DOHH2 (cell line): ENCODE data around the gene GXYLT2.

Source experiments
- H3F3A ChIP-seq: fragments of 200-600 bp; sonication (generic), shearing (Covaris generic); 2 replicates; pipeline ENCODE4 v1.6.0; 2016; ENCODE audit warnings: antibody characterized with exemption, mild to moderate bottlenecking; ENCODE audit not compliant: control insufficient read depth, insufficient read depth
- H3K27ac ChIP-seq: fragments of 200-600 bp; sonication (generic); 2 replicates; pipeline ENCODE4 v1.5.1; 2014; ENCODE audit warnings: low read depth, mild to moderate bottlenecking, low read length, moderate library complexity
- H3K27me3 ChIP-seq: fragments of 200-600 bp; sonication (generic); 2 replicates; pipeline ENCODE4 v1.6.1; 2014; ENCODE audit warnings: mild to moderate bottlenecking, low read length, mixed read lengths; ENCODE audit not compliant: control insufficient read depth
- H3K36me3 ChIP-seq: fragments of 200-600 bp; sonication (generic); 2 replicates; pipeline ENCODE4 v1.6.1; 2014; ENCODE audit warnings: mild to moderate bottlenecking, low read length, moderate library complexity, mixed read lengths; ENCODE audit not compliant: control insufficient read depth
- H3K4me1 ChIP-seq: fragments of 200-600 bp; sonication (generic); 2 replicates; pipeline ENCODE4 v1.6.1; 2014; ENCODE audit warnings: mild to moderate bottlenecking, low read length, mixed read lengths; ENCODE audit not compliant: control insufficient read depth
- H3K4me2 ChIP-seq: fragments of 200-600 bp; sonication (generic); 2 replicates; pipeline ENCODE4 v1.6.0; 2014; ENCODE audit warnings: mild to moderate bottlenecking, low read length, moderate library complexity
- H3K4me3 ChIP-seq: fragments of 200-600 bp; sonication (generic); 2 replicates; pipeline ENCODE4 v1.5.1; 2014; ENCODE audit warnings: mild to moderate bottlenecking, low read length, mixed read lengths
- H3K79me2 ChIP-seq: fragments of 200-600 bp; sonication (generic); 2 replicates; pipeline ENCODE4 v1.6.1; 2014; ENCODE audit warnings: mild to moderate bottlenecking, low read length, mixed read lengths; ENCODE audit not compliant: control insufficient read depth
- H3K9me2 ChIP-seq: fragments of 200-600 bp; sonication (generic); replicated peaks from 2 replicates; pipeline ENCODE4 v1.6.1; 2014; ENCODE audit warnings: mild to moderate bottlenecking, low read length, mixed read lengths; ENCODE audit not compliant: control insufficient read depth
- H3K9me3 ChIP-seq: fragments of 200-600 bp; sonication (generic); 2 replicates; pipeline ENCODE4 v1.6.1; 2014; ENCODE audit warnings: antibody characterized with exemption, low read length, mixed read lengths; ENCODE audit not compliant: control insufficient read depth, insufficient read depth
- H4K20me1 ChIP-seq: fragments of 200-600 bp; sonication (generic); 2 replicates; pipeline ENCODE4 v1.6.0; 2014; ENCODE audit warnings: low read depth, mild to moderate bottlenecking, antibody characterized with exemption, low read length, moderate library complexity; ENCODE audit not compliant: control insufficient read depth, insufficient read depth
- EZH2phosphoT487 ChIP-seq: fragments of 200-600 bp; sonication (generic); IDR thresholded peaks from 2 replicates; pipeline ENCODE4 v1.6.1; 2017; ENCODE audit warnings: borderline replicate concordance, mild to moderate bottlenecking, antibody characterized with exemption, low read length, moderate library complexity, mixed read lengths
- TF ChIP-seq, protein P1 (sequence below): fragments of 200-600 bp; sonication (generic); IDR thresholded peaks from one replicate; pipeline ENCODE4 v1.5.1; 2014; ENCODE audit warnings: antibody characterized with exemption, mild to moderate bottlenecking, low read depth, low read length; ENCODE audit not compliant: poor library complexity, severe bottlenecking

GXYLT2 gene

DNA sequence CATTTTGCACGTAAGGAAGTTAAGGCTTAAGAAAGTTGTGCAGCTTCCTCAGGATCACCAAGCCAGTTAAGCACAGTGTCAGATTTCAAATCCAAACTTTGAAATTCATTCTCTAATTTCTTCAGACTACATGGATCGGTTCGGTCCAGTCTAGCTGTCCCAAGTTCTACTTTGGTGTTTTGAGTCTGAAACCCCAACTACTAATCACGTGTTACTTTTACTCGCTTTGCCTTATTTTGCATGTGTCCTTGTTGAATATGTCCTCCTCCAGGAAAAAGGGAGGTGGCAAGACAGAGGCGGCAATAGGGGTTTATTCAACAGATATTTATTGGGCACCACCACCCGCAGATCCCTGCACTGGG lies 522 bp upstream of the GXYLT2 start:
- no peaks in the 10 kb centered on the region for H3F3A ChIP-seq
- H3K9me2 ChIP-seq = no peaks in the 10 kb centered on the region

DNA sequence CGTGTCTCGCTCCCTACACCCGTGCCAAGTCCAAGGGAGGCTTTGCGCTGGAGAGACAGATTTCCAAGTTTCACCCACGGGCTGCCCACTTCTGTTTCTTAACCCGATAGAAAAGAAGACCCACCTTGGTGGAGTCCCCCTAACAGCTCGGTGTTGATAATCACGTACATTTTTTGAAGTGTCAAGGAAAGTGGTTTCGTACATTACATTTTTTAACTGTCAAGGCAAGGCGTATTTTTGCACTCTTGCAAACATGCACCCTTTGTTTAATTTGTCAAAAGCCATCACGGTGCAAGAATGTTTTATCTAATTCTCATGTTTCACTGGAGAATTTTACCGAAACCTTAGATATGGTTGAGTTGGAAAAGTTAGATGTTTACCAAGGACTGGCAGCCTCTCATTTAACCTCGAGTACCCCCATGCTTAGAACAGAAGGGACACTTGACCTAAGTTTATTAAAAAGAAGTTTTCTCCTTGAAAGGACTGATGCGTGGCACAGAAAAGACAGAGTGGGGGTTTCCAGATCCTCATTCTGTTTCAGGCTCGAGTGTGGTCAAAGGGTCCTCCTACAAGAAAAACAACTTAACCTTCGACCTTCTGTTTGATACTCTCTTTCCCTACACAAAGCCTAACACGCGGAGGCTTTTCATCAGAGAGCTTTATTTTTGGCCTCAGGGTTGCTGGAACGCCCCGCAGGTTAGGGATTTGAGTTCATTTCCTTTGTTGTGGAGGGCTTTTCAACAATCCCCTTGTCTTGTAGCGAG lies 882 bp downstream of the GXYLT2 start:
- H3K79me2 ChIP-seq = no peaks in the 10 kb centered on the region
- no peaks in the 10 kb centered on the region for H3F3A ChIP-seq
- no peaks in the 10 kb centered on the region for H3K36me3 ChIP-seq
- no peaks in the 10 kb centered on the region for H3K9me3 ChIP-seq
- H3K4me1 ChIP-seq = peaks cover 6% of the 10 kb centered on the region
- no peaks in the 10 kb centered on the region for H3K9me2 ChIP-seq
- H4K20me1 ChIP-seq = no peaks in the 10 kb centered on the region
- peaks cover 74% of the 10 kb centered on the region for H3K27me3 ChIP-seq
- no peak overlapping the region for H3K27ac ChIP-seq
- H3K4me3 ChIP-seq = no peak overlapping the region
- TF ChIP-seq, protein P1, sequence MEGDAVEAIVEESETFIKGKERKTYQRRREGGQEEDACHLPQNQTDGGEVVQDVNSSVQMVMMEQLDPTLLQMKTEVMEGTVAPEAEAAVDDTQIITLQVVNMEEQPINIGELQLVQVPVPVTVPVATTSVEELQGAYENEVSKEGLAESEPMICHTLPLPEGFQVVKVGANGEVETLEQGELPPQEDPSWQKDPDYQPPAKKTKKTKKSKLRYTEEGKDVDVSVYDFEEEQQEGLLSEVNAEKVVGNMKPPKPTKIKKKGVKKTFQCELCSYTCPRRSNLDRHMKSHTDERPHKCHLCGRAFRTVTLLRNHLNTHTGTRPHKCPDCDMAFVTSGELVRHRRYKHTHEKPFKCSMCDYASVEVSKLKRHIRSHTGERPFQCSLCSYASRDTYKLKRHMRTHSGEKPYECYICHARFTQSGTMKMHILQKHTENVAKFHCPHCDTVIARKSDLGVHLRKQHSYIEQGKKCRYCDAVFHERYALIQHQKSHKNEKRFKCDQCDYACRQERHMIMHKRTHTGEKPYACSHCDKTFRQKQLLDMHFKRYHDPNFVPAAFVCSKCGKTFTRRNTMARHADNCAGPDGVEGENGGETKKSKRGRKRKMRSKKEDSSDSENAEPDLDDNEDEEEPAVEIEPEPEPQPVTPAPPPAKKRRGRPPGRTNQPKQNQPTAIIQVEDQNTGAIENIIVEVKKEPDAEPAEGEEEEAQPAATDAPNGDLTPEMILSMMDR = no peak
- peak; percentile 78; the same call in 1 of the 2 replicates for TF ChIP-seq EZH2phosphoT487
- H3K4me2 ChIP-seq = peak overlapping the region; percentile 12; the same call in 1 of the 2 replicates

More for the DNA sequence above, 522 bp upstream of the GXYLT2 start:
- H3K27ac ChIP-seq = no peak overlapping the region
- TF ChIP-seq, protein P1 = no peak
- no peak; the same call in 1 of the 2 replicates for TF ChIP-seq EZH2phosphoT487
- H3K4me2 ChIP-seq = peak overlapping the region; percentile 50
- peaks cover 6% of the 10 kb centered on the region for H3K4me1 ChIP-seq
- no peaks in the 10 kb centered on the region for H4K20me1 ChIP-seq
- no peaks in the 10 kb centered on the region for H3K79me2 ChIP-seq
- H3K4me3 ChIP-seq = peak overlapping the region; percentile 43
- peaks cover 68% of the 10 kb centered on the region for H3K27me3 ChIP-seq
- no peaks in the 10 kb centered on the region for H3K36me3 ChIP-seq
- H3K9me3 ChIP-seq = no peaks in the 10 kb centered on the region

DNA sequence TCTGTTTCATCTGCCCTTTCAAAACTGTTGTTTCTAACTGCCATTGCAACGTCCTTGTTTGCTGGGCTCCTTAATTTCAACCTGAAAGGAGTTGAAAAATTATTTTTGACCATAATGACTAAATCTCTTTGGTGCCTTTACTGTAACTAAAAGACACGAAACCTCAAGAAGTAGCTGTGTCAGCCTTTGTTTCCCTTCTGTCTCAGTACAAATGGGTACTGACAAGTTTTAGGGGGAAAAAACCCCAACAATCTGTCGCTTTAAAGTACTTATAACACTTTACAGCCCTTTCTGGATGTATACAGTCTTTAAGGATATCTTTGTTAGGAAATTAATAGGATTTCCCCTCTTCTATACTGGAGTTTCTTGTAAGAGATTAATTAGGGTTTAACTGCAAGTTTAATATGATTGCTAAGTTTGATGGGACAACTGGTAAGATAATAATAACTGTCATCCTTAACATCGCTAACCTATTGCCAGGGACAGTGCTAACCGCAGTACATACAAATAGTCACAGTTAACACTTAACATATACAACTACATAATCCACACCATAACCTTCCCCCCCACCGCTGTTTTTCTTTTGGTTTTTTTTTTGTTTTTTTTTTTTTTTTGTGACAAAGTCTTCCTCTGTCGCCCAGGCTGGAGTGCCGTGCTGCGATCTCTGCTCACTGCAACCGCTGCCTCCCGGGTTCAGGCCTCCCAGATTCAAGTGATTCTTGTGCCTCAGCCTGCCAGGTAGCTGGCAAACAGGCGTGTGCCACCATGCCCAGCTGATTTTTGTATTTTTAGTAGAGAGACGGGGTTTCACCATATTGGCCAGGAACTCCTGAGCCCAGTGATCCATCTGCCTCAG lies 1.7 kb downstream of the GXYLT2 start:
- TF ChIP-seq EZH2phosphoT487 = no peak
- TF ChIP-seq, protein P1 = no peak
- Histone ChIP-seq H3K4me2 (no peak overlapping the region), H3K27ac (no peak overlapping the region), H3K9me2 (no peaks in the 10 kb centered on the region), H4K20me1 (no peaks in the 10 kb centered on the region), H3K27me3 (peaks cover 68% of the 10 kb centered on the region), H3K36me3 (no peaks in the 10 kb centered on the region), H3K79me2 (no peaks in the 10 kb centered on the region), H3K4me3 (no peak overlapping the region), H3F3A (no peaks in the 10 kb centered on the region), H3K9me3 (no peaks in the 10 kb centered on the region), H3K4me1 (peaks cover 6% of the 10 kb centered on the region)
